Endometrium (tissue), 2 donors: Measurements from ENCODE around the gene CDH13.

ENCODE experiments used
- FAIRE-seq: peaks from 2 replicates; lab custom pipeline; 2012; peaks lifted over from hg19 to GRCh38; lab: Jason Lieb, UNC
- donor health status: control.
- donor health status: control.

Gene CDH13

DNA sequence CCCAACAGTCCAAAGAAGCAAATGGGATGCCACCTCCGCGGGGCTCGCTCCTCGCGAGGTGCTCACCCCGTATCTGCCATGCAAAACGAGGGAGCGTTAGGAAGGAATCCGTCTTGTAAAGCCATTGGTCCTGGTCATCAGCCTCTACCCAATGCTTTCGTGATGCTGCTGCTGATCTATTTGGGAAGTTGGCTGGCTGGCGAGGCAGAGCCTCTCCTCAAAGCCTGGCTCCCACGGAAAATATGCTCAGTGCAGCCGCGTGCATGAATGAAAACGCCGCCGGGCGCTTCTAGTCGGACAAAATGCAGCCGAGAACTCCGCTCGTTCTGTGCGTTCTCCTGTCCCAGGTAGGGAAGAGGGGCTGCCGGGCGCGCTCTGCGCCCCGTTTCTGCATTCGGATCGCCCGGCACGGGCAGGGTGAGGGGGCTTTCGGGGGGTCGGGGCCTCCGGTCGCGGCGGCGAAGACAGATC is at the start of gene CDH13:
TSS of gene CDH13 (plus strand) at position 179 of the 471 bp plus-strand sequence.
- no peak for FAIRE-seq

DNA sequence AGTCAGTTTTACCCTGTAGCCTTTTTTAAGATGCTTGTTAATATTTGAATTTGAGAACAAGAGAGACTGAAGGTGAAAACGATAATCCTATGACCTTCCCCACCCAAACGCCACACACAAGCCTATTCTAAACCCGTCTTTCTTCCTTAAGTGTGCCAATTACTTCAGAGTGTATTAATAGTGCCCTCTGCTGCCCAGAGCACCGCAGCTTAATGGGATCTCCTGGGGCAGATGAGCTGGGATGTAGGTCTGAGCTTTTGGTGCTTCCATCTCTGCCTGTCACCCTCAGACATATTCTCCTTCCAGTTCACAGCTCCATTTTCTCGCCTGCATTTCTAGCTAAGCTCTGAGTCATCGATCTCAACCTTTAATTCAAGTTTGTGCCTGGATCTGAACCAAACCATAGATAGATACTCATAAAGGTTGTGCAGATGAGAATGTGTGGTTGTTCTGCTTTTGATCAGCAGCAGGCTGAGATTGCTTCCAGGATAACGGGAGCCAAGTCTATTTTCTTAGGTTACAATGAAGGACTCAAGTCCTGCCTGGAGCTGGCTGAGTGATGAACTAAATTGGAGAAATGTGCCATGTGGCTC is 46.4 kb upstream of the CDH13 start:
- no peak for FAIRE-seq

DNA sequence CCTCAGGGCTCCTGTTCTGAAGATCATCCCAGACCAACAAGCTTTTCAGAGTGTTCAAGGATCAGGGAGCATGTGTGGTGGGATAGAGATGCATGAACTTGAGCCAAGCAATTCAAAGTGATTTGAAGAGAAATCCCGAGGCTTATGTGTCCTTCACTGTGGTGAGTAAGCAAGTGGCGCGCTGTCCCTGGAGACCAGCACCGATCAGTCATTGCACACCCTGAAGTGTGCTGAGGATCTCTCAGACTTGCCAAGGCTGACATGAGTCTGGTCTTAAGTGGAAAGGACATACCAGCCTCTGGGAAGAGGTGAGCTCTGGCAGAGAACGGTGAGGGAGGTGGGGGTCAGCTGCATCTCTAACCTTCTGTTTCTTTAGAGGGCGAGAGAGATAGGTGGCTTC is 43.8 kb upstream of the CDH13 start:
- no peak for FAIRE-seq

DNA sequence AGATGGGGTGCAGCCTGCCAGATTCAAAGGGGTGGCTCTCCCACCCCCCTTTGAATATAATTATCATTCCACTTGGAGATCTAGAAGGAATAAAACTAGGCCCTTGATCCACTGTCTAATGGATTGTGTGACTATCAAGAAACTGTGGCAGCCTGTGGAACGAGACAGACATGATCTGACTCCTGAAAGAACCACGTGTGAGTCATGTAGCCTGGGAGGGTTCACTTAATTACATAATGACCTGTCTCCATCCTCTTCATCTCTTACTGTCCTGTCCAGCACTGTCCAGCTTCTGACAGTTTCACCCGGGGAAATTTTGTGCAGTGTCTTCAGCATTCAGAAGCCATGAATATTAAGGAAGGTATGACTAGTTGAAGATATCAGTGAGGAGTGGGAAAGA is 43.3 kb upstream of the CDH13 start:
- no peak for FAIRE-seq

DNA sequence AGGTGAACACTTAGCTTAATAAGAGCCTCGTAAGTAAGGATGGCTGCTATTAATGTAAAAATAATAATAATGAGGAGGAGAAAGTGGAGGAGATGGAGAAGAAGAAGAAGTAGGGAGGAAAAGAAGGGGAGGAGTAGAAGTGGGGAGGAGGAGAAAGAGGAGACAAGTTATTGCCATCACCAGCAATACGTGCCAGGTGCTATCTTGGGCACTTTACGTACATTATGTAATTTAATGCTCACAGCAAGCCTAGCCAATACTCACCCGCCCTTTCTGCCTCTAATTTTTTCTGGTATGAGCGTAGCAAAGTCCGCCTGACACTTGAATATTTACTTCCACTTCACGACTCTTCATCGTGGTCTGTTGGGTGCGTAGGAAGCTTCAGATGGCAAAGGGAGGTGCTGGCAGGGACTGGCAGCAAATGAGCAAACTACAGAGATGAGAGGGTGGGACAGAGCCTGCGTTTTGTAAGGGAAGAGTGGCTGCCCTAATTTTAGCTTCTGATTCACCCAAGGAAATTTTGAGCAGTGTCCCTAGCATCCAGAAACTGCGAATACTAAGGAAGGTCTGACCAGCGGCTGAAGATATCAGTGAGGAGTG is 42.1 kb upstream of the CDH13 start:
- FAIRE-seq, result no peak

DNA sequence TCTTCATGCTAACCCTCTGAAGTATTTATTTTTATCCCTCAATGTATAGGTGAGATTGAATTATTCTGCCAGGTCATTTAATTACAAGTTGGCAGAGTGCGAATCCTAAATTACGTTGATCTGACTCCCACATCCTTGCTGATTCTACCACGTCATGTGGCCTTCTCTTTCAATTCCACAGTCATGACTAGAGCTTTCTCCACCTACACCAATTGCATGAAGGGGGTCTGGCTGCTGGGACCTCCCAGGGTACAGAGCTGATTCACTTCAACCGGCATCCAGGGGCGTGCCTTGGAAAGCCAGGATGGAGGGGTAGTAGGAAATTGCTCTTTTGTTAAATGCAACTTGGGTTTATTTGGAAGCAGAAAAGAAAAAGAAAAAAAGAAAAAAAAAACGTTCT is 41.1 kb upstream of the CDH13 start:
- FAIRE-seq, result no peak

DNA sequence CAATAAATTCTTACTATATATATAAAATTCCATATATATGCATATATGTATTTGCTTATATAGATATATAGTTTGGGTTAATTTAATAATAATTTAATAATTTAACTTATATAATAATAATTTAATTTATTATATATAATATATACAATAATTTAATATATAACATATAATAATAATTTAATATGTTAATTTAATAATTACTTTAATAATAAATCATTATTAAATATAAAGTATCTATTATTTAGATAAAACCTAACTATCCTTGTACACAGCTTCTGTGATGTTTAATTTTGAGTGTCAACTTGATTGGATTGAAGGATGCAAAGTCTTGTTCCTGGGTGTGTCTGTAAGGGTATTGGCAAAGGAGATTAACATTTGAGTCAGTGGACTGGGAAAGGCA is 40.6 kb upstream of the CDH13 start:
- FAIRE-seq, result peak; percentile 81

DNA sequence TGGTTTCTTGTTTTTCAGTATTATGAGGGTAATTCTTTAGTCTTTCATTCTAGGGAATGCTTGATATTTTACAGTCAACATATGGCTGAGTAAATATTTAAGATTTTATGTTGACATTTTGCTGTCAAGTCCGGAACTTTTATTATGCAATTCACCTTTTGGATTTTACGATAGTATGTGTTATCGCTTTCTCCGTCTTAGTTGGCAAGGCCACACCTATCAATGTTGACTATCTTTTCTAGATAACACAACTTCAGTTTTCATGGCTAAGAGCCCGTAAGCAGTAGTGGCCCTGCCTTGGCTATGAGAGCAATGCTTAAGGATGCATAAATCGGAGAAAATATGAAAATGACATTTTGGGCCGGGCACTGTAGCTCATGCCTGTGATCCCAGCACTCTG is 39.5 kb upstream of the CDH13 start:
- no peak for FAIRE-seq

DNA sequence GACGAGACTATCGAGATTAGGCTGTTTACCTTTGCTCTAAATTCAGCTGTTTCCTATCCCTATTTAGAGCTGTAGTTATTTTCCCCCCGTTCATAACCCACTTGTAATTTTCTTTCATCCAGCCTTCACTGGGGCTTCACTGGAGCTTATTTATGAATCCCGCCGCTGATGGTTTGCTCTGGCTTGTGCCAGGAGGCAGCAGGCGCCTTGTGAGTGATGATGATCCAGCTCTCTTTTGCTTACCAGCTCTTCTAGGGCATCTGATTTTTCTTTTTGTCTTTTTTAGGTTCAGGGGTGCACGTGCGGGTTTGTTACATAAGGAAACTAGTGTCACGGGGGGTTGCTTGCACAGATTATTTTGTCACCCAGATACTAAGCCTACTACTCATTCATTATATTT is 37.4 kb upstream of the CDH13 start:
- no peak for FAIRE-seq

DNA sequence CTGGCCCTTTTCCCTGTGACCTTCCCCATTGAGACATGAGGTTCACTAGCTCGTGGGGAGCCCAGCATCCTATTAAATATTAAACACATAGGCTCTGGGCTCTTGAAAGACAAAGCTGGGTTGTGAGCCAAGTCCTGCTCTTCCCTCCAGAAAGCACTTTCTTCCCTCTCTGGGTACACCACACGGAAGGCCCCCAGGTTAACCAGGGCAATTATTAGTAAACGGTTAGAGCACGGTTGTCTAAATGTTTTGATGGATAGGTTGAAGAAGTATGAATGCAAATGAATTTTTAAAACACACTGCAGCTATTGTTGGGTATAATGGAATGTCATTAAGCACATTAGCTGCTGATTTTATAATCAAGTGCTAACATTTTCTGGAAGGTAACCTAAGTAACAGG is 32.7 kb upstream of the CDH13 start:
- no peak for FAIRE-seq

DNA sequence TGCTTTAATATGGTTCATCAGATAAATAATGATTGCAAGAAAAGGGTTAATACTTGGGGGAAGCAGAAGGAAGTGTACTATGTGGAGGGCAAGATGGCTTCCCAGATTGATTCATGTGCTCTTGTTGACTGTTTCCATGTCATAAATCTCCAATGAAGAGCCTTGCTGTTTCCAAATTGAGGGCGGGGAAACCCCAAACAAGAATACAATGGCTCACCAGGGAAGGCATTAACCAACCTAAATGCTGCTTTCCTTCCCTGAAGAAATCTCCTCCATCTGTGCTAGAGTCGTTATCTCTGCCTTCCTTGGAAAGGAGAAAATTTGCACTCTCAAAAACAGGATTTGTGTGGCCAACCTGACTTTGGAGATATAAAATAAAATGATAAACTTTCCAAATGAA is 28.0 kb upstream of the CDH13 start:
- FAIRE-seq, result no peak

DNA sequence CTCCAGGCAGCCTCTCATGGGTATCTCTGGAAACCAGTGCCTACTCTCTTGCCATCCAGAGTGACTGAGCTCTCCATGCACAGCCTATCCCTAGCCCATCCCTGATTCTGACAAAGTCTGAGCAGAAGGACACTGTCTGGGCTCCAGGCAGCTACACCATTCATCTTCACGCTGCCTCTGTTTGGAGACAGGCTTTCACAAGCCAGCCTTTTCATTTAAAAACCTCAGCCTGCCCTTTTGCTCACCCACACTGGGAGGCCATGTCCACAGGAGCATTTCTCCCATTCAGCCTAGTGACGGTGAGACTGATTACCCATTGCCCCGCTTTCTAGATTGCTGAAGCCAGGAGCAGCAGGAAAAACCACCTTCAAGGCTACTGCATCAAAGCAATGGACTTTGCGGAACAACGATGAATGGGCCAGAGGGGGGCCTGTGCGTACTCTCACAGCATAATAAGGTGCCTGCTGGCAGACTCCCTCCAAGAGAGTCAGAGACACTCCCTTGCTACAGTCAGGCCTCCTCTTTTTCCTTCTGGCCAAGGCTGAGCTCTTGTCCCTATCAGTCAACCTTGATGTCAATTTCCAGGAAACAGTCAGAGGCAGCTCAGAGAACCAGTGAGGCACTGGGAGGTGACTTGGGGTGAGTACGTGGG is 24.7 kb upstream of the CDH13 start:
- FAIRE-seq, result no peak

DNA sequence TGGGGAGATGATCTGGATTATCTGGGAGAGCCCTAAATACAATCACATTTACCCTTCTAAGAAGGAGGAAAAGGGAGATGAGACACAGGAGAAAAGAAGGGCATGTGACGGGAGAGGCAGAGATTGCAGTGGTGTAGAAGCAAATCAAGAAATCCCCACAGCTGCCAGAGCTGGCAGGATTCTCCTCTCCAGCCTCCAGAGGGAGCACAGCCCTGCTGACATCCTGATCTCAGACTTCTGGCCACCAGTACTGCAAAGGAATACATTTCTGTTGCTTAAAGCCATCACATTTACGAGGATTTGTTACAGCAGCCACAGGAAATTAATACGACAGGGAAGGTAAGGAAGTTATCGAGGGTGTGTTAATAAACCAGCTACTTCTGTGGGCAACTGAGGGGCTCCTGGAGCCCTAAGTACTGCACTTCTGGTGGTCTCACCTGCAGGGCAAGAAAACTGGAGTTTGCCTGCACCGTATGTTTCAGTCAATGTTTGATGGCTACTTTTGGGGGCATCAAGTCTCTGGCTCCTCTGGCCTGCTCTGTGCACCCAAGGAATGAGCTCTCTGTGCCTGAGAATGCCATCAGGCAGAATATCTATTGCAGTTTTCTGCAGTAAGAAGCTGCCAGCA is 22.9 kb upstream of the CDH13 start:
- no peak for FAIRE-seq

DNA sequence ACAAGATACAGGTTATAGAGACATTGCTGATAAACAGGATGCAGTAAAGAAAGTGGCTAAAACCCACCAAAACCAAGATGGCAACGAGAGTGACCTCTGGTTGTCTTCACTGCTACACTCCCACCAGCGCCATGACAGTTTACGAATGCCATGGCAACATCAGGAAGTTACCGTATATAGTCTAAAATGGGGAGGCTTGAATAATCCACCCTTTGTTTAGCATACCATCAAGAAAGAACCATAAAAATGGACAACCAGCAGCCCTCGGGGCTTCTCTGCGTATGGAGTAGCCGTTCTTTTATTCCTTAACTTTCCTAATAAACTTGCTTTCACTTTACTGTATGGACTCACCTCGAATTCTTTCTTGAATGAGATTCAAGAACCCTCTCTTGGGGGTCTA is 21.7 kb upstream of the CDH13 start:
- FAIRE-seq, result no peak

DNA sequence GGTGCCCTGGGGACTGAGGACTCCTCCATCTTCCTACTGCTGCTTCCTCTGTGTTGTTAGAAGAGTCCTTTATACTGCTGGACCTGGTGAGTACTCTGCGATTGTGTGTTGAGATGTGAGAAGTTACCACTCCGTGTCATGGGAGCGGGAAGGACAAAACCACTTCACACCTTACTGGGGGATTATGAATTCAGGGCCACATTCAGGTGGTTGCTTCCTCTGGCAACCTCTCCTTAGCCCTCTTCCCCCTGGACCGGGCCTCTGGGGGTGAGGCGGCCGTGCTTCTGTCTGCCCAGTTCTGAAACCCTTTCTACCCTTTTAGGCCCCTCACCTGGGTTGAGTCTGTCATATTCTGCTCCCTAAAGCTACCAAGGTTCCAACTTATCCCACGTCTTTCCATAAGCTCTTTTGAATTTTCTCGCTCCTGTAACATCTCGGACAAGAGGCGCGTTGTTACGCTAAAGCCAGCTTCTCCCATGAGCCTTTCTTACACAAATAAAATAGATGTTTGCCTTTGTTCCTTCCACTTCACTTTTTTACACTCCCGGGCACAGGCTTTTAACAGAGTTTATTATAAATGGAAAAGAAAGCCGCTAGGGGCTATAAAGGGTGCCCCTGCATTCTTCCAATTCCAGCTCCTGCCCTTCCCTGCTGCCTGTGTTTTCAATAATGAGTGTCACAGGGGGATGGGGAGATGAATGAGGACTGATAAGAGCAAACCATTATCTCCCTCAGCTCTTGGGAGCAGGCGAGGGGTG is 20.7 kb upstream of the CDH13 start:
- no peak for FAIRE-seq

DNA sequence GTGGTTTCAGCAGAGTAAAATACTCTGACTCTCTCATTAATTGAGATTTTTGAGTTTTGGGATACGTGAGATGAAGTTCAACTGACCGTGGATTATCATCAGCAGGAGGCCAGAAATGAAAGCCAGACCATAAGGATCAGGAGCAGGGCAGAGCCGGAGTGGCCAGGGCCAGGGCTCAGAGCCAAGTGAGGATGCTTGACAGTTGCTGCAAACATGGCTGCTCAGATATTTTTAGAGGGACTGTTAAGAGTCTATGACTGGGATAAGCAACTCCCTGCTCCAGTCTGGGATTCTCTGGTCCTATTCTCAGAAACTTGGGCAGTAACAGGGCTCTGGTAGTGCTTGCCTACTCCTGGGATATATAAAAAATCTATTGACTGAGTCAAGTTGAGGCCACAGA is 17.6 kb upstream of the CDH13 start:
- no peak for FAIRE-seq

DNA sequence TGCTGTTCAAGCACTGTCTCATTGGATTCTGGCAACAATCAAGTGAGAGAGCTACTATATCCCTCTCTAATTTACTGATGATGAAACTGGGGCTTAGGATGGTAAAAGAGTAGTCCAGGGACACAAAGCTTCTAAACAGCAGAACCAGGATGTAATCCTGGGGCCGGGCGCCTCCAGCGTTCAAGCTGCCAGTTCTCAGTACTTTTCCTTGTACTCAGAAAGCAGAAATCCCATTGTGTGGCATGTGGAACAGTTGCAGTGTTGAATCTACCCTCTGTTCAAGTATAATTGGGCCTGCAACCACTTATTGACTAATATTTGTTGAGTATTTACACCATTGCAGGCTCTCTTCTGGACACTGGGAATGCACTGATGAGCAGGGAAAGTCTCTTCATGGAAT is 14.5 kb upstream of the CDH13 start:
- FAIRE-seq, result no peak

DNA sequence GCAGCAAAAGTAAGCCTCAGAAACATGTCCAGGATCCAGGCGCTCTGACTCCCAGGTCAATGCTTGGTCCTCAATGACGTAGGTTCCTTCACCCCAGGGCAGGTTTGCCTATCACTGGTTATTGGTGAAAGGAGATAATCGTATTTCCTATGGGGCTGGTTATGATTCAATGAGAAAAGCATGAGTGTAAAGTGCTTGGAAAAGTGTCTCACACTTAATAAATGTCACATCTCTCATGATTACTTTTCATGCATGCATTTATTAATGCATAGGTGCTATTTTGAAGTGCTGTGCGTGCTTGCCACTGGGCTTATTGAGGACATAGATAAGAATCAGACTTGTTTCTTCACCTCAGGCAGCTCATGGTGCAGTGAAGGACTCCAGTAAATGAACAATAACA is 10.4 kb upstream of the CDH13 start:
- no peak for FAIRE-seq

DNA sequence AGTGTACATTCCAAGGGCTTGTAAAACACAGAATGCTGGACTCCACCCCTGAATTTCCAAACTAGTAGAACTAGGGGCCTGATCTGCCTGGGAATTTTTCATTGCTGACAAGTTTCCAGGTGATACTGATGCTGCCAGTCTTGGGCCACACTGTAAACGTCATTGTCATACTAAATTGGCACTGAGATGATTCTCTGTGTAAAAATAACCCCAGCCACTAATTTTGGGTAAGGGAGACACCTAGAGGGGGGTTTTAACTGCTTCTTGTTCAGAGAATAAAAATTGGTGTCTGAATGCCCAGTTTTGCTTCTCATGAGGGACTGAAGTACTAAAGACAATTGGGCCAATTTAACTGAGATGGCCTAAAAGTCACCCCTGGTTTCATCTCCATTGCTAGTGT is 5.0 kb upstream of the CDH13 start:
- no peak for FAIRE-seq

DNA sequence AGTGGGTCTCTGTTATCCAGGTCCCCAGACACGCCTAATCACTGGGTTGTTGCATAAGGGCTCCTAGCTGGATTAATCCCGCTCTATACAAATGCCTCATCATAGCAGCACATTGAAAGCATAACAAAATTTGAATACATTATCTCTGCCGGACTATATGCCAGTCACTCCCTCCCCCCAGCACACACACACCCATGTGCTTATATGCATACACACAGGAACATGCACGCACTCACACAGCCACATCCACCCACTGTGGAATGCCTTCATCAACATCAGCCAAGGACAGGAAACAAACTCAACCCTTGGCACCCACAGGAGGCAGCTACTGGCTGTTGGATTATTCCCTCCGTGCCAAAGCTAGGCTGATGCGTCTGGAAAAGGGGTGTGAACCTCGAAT is 3.5 kb upstream of the CDH13 start:
- FAIRE-seq, result no peak

DNA sequence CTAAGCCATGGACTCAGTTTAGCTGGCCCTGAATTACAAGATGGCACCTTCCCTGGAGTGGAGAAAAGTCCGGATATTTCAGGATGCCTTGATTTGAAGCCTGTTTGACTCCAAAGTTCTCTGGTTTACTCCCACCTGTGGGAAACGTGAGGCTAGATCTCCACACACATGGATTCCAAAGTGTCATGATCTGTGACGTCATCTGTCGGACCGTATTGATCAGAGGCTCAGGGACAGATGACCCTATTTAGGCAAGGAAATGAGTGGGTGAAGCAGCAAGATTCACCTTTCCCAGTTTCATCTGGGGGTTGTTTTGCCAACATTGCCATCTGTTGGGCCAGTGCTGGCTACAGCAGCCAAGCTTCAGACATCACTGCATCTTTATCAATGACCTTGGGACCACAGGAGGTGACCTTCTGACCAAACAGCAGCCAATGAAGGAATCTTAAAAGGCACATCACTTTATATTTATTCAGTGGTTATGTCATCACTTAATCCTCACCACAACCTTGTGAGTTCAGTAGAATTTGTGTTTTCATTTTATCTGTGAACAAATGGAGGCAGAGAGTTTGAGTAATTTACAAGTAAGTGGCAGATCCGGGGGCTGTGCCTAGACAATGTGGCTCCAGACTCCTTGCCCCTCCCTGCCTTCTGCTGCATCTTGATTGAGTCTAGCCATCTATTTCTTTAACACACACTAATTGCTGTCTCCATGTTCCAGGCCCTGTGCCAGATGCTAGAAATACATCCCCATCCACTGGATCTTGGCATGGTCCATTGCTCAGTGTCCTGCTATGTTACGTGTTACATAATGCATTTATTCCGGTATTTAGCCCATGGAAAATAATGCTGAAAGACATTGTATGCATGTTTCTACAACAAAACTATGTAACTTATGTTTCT is 1.5 kb upstream of the CDH13 start:
- no peak for FAIRE-seq

DNA sequence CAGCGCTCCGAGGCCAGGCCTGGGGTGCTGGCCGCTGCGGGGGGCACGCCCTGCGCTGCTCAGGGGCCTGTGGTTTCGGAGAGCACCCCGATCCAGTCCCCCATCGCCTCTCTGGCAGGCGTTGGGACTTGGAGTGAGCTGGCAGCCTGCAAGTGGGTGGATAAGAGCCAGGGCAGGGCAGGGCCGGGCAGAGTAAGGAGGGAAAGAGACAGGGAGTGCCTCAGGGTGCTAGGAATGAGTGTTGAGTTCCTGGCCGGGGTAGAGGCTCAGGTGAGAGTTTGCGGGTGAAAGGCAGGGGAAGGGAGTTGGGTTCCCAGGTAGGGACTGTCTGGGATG is 1.3 kb downstream of the CDH13 start:
- no peak for FAIRE-seq
